ENCODE measurements around the gene ADGRA3. TPM values are rescaled to one million over a fixed set of nuclear protein-coding genes. Genes with fewer than 3 reads are reported as not detected.

The ADGRA3 gene
- total RNA-seq, 4 donors from 2014 or later, result 17.1 to 86.4 (median 25.7) TPM

DNA sequence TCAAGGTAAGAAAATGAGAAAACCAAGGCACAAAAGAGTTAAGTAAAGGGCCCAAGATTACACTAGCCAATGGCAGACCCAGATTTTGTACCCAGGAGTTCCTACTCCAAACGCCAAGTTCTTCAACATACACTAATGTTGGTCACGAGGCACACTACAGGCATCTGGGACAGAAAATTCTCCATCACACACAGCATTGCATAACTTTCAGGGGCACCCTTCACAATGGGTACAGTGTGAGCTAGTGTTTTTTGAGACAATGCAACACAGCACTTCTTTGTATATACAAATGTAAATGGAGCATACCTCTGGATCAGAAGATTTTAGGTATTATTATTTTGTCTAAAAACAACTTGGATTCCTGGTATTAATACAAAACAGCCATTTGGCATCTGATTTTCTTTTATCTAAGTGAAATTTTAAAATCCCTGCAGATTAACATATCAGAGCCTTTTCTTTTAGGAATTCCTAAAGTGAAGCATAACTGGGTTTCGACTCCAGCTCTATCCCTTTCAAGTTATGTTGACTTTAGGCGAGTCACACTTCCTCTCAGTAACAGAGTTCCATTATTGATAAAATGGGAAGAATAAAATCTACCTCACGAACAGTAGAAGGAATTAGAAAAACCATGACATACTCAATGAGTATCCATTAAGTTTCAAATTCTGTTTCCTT, 41.1 kb downstream of the ADGRA3 start:
- Histone ChIP-seq H3K9me3 (no peaks in the 10 kb centered on the region), H3K36me3 (no peaks in the 10 kb centered on the region), H3K27me3 (no peaks in the 10 kb centered on the region), H3K4me3 (no peak overlapping the region), H3K4me1 (peaks cover 32 to 60% of the 10 kb centered on the region in 2 donors), H3K27ac (no peak overlapping the region)
- no peak for DNase-seq
- in situ Hi-C loops (cut with MboI; ENCODE audit: low sequenced_read_pairs in 4 of 4), result no loop called here
- no peak for ATAC-seq
- TF ChIP-seq, protein P1, sequence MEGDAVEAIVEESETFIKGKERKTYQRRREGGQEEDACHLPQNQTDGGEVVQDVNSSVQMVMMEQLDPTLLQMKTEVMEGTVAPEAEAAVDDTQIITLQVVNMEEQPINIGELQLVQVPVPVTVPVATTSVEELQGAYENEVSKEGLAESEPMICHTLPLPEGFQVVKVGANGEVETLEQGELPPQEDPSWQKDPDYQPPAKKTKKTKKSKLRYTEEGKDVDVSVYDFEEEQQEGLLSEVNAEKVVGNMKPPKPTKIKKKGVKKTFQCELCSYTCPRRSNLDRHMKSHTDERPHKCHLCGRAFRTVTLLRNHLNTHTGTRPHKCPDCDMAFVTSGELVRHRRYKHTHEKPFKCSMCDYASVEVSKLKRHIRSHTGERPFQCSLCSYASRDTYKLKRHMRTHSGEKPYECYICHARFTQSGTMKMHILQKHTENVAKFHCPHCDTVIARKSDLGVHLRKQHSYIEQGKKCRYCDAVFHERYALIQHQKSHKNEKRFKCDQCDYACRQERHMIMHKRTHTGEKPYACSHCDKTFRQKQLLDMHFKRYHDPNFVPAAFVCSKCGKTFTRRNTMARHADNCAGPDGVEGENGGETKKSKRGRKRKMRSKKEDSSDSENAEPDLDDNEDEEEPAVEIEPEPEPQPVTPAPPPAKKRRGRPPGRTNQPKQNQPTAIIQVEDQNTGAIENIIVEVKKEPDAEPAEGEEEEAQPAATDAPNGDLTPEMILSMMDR (IDR thresholded peaks at IDR 0.05 in 4 of 5, conservative IDR thresholded peaks at IDR 0.05 in 1 of 5), result no peak
- no peak for TF ChIP-seq POLR2A (IDR thresholded peaks at IDR 0.05)
- intact Hi-C loops (cut with DNase I; ENCODE audit: low total_unique reads), result loop anchor here (5.0 kb wide), 1 partner anchor 43 kb away; the partner anchor contains the start of gene ADGRA3

DNA sequence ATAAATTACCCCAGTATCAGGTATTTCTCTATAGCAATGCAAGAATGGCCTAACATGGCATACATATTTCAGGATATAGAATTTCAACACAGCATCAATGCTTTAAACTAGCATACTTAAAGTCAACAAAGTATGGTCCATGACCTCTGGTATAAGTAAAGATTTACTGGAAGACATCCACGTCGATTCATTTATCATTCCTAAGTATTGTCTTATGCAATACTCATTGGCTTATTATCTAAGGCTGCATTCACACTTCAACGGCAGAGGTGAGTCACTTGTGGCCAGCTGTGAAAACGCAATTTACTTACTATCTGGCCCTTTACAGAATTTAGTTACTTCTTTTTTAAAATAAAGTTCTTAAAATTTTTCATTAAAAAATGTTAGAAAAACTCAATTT, 42.6 kb downstream of the ADGRA3 start:
- Histone ChIP-seq H3K4me1 (peaks cover 32 to 64% of the 10 kb centered on the region in 2 donors), H3K4me3 (no peak overlapping the region), H3K27ac (peak overlapping the region in 3 of 4 donors; percentile 71 to 84 (median 76)), H3K36me3 (no peaks in the 10 kb centered on the region), H3K27me3 (no peaks in the 10 kb centered on the region), H3K9me3 (no peaks in the 10 kb centered on the region)
- intact Hi-C loops (cut with DNase I; ENCODE audit: low total_unique reads), result loop anchor here (5.0 kb wide), 1 partner anchor 44 kb away; the partner anchor contains the start of gene ADGRA3
- no peak for DNase-seq
- TF ChIP-seq, protein P1 (IDR thresholded peaks at IDR 0.05 in 4 of 5, conservative IDR thresholded peaks at IDR 0.05 in 1 of 5), result no peak
- no peak for TF ChIP-seq POLR2A (IDR thresholded peaks at IDR 0.05)
- in situ Hi-C loops (cut with MboI; ENCODE audit: low sequenced_read_pairs in 4 of 4), result no loop called here
- no peak for ATAC-seq

GRCh38 chr4:22471999-22472461, 43.8 kb downstream of the ADGRA3 start:
- H3K4me3 ChIP-seq, result no peak overlapping the region
- ATAC-seq (peak; percentile 84 to 87), DNase-seq (no peak)
- H3K27me3 ChIP-seq, result no peaks in the 10 kb centered on the region
- peak overlapping the region; percentile 70 to 84 (median 74) for H3K27ac ChIP-seq
- H3K36me3 ChIP-seq, result no peaks in the 10 kb centered on the region
- no peaks in the 10 kb centered on the region for H3K9me3 ChIP-seq
- peaks cover 36 to 63% of the 10 kb centered on the region in 2 donors for H3K4me1 ChIP-seq
- in situ Hi-C loops (cut with MboI; ENCODE audit: low sequenced_read_pairs in 4 of 4) (no loop called here), intact Hi-C loops (cut with DNase I; ENCODE audit: low total_unique reads) (loop anchor here (5.0 kb wide), 1 partner anchor 45 kb away; the partner anchor contains the start of gene ADGRA3)
- TF ChIP-seq POLR2A (IDR thresholded peaks at IDR 0.05), result no peak
- TF ChIP-seq, protein P1 (IDR thresholded peaks at IDR 0.05 in 4 of 5, conservative IDR thresholded peaks at IDR 0.05 in 1 of 5), result no peak

DNA sequence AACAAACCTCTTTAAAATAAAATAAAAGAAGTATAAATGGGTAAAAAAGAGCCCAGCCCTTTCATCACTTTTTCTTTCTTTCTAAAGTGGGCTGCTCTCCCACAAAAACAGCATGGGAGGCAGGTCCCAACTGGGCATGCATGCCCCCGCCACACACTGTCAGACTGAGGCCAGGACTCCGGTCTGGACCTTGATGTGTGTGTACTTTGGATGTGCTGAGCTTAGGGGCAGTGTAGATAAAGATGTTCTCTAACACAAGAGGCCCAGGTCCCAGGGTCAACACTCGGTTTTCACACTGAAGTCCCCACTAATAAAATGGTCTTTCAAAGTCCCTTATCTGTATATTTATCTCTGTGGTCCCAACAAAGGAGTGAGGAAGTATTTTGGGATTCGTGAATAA, 44.4 kb downstream of the ADGRA3 start:
- H3K4me3 ChIP-seq, result no peak overlapping the region
- intact Hi-C loops (cut with DNase I; ENCODE audit: low total_unique reads), result loop anchor here (5.0 kb wide), 1 partner anchor 46 kb away; the partner anchor contains the start of gene ADGRA3
- no peaks in the 10 kb centered on the region for H3K27me3 ChIP-seq
- H3K9me3 ChIP-seq, result no peaks in the 10 kb centered on the region
- TF ChIP-seq, protein P1 (IDR thresholded peaks at IDR 0.05 in 4 of 5, conservative IDR thresholded peaks at IDR 0.05 in 1 of 5), result no peak
- no peak for TF ChIP-seq POLR2A (IDR thresholded peaks at IDR 0.05)
- peak overlapping the region; percentile 70 to 84 (median 74) for H3K27ac ChIP-seq
- no peak for DNase-seq
- H3K36me3 ChIP-seq, result no peaks in the 10 kb centered on the region
- H3K4me1 ChIP-seq, result peaks cover 33 to 68% of the 10 kb centered on the region in 2 donors
- ATAC-seq, result peak in 1 of 2 donors; percentile 19
- in situ Hi-C loops (cut with MboI; ENCODE audit: low sequenced_read_pairs in 4 of 4), result no loop called here
